Stimulated activated CD4-positive, alpha-beta T cell treated with anti-CD3 and anti-CD28 coated beads, Interleukin-4, amount 100 ng/mL, for 24 hours (primary cell): ENCODE results near the gene MTX3.

Source experiments
- DNase-seq: peaks from one replicate; pipeline ENCODE4 v3.0.0-alpha.2; 2020

Gene MTX3

GRCh38 chr5:79990598-79991507 is at the start of gene MTX3:
Gene MTX3, minus strand, starts transcription at chr5:79991262. Its CDS starts 24 bp downstream, at chr5:79991238.
- DNase-seq, result peak; percentile 92

GRCh38 chr5:80039650-80040049 is 48.6 kb upstream of the MTX3 start:
- no peak for DNase-seq

- DNase-seq, result no peak
Observed at GRCh38 chr5:80037366-80037765, 46.3 kb upstream of the MTX3 start.

GRCh38 chr5:80036615-80037014 is 45.6 kb upstream of the MTX3 start:
- DNase-seq, result no peak

GRCh38 chr5:80035839-80036238 is 44.8 kb upstream of the MTX3 start:
- DNase-seq, result no peak

GRCh38 chr5:80034962-80035821 is 44.1 kb upstream of the MTX3 start, which contains the start of gene THBS4:
Gene THBS4, plus strand, starts transcription at chr5:80035348. Its CDS starts 190 bp downstream, at chr5:80035538.
- DNase-seq, result no peak

- no peak for DNase-seq
Observed at GRCh38 chr5:80034559-80034958, 43.5 kb upstream of the MTX3 start.

- no peak for DNase-seq
Observed at GRCh38 chr5:80033513-80033912, 42.5 kb upstream of the MTX3 start.

- DNase-seq, result no peak
Observed at GRCh38 chr5:80031109-80031508, 40.0 kb upstream of the MTX3 start.

GRCh38 chr5:80026841-80027240 is 35.8 kb upstream of the MTX3 start:
- no peak for DNase-seq

- DNase-seq, result no peak
Observed at GRCh38 chr5:80025069-80025468, 34.0 kb upstream of the MTX3 start.

GRCh38 chr5:80010754-80011392 is 19.8 kb upstream of the MTX3 start:
- DNase-seq, result no peak

- no peak for DNase-seq
Observed at GRCh38 chr5:80008995-80009765, 18.1 kb upstream of the MTX3 start.

- DNase-seq, result no peak
Observed at GRCh38 chr5:80002677-80003076, 11.6 kb upstream of the MTX3 start.

- no peak for DNase-seq
Observed at GRCh38 chr5:79999722-80000121, 8.7 kb upstream of the MTX3 start.

- DNase-seq, result no peak
Observed at GRCh38 chr5:79992891-79993657, 2.0 kb upstream of the MTX3 start.

GRCh38 chr5:79990205-79990597 is 861 bp downstream of the MTX3 start:
- no peak for DNase-seq

- no peak for DNase-seq
Observed at GRCh38 chr5:79986260-79986659, 4.8 kb downstream of the MTX3 start.

- DNase-seq, result no peak
Observed at GRCh38 chr5:79985288-79985687, 5.8 kb downstream of the MTX3 start.

GRCh38 chr5:79984363-79984762 is 6.7 kb downstream of the MTX3 start:
- no peak for DNase-seq

- no peak for DNase-seq
Observed at GRCh38 chr5:79983618-79984017, 7.4 kb downstream of the MTX3 start.

GRCh38 chr5:79982136-79982535 is 8.9 kb downstream of the MTX3 start:
- DNase-seq, result no peak
